ENCODE data around the gene ASIP. TPM values are rescaled to one million over a fixed set of nuclear protein-coding genes. Genes with fewer than 3 reads are reported as not detected.

ASIP gene
- total and polyA plus RNA-seq, 2 of the 13 experiments (the other 11 are each of a cell fraction or from before 2014, with no cell fraction given) = not detected

- TF ChIP-seq AKNA (CRISPR knock-in tag; IDR thresholded peaks at IDR 0.05; ENCODE audit: borderline replicate concordance) (no peak), ZMYM3 (CRISPR knock-in tag; IDR thresholded peaks at IDR 0.05) (no peak), ZNF282 (IDR thresholded peaks at IDR 0.05; ENCODE audit: partially characterized antibody) (no peak), ARID2 (CRISPR knock-in tag; IDR thresholded peaks at IDR 0.05; ENCODE audit: borderline replicate concordance) (0 out of 2 replicates have a peak, but pooled peaks have one; percentile 41), CERS6 (CRISPR knock-in tag; IDR thresholded peaks at IDR 0.05) (peak; percentile 83; the same call in 1 of the 2 replicates), HOXA9 (CRISPR knock-in tag; IDR thresholded peaks at IDR 0.05; ENCODE audit: borderline replicate concordance) (peak; percentile 18; the same call in 1 of the 2 replicates), ZNF362 (CRISPR knock-in tag; IDR thresholded peaks at IDR 0.05; ENCODE audit: borderline replicate concordance) (peak; percentile 9; the same call in 1 of the 2 replicates), HNF1A (IDR thresholded peaks at IDR 0.05; ENCODE audit: low read depth) (no peak), HNF1A (CRISPR knock-in tag; IDR thresholded peaks at IDR 0.05; ENCODE audit: borderline replicate concordance) (peak; percentile 80; the same call in 1 of the 2 replicates), FOXK2 (IDR thresholded peaks at IDR 0.05) (no peak), ZNF570 (CRISPR knock-in tag; IDR thresholded peaks at IDR 0.05; ENCODE audit: borderline replicate concordance) (no peak), ZNF678 (CRISPR knock-in tag; IDR thresholded peaks at IDR 0.05) (0 out of 2 replicates have a peak, but pooled peaks have one; percentile 55), ZNF253 (CRISPR knock-in tag; IDR thresholded peaks at IDR 0.05; ENCODE audit: borderline replicate concordance) (peak; percentile 79; the same call in 1 of the 2 replicates)
Measured at GRCh38 chr20:34302723-34303533, 61.7 kb downstream of the ASIP start, which contains the start of gene AHCY (continued).

Measured in HepG2 (cell line).